IPS-NIHi7 (cell line): ENCODE results near the gene SLC17A9.

Source experiments
- DNase-seq: peaks from one replicate; pipeline ENCODE4 v3.0.0; 2012; ENCODE audit warnings: mixed read lengths; ENCODE audit errors: extremely low spot score

SLC17A9 gene, protein sequence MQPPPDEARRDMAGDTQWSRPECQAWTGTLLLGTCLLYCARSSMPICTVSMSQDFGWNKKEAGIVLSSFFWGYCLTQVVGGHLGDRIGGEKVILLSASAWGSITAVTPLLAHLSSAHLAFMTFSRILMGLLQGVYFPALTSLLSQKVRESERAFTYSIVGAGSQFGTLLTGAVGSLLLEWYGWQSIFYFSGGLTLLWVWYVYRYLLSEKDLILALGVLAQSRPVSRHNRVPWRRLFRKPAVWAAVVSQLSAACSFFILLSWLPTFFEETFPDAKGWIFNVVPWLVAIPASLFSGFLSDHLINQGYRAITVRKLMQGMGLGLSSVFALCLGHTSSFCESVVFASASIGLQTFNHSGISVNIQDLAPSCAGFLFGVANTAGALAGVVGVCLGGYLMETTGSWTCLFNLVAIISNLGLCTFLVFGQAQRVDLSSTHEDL

DNA sequence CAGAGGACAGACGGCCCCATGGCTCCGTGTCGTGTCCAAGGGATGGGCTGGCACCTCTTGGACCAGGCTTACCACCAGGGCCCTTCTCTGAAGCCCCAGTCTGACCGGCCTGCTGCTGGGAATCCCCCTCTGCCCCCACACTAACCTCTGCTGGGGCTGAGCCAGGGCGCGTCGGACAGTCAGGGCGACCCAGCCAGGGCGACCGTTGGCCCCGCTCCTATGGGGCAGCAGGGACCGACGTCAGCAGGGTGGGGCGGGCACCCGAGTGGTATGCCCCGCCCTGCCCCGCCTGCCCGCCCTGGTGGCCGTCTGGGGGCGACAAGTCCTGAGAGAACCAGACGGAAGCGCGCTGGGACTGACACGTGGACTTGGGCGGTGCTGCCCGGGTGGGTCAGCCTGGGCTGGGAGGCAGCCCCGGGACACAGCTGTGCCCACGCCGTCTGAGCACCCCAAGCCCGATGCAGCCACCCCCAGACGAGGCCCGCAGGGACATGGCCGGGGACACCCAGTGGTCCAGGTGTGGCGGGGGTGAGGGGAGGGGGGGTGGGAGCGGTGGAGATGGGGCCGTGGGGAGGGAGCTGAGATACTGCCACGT is at the start of gene SLC17A9:
Gene SLC17A9, plus strand, starts transcription at position 337 of the 595 bp plus-strand sequence. Its CDS starts 122 bp downstream, at position 459.
- DNase-seq = peak; percentile 82

DNA sequence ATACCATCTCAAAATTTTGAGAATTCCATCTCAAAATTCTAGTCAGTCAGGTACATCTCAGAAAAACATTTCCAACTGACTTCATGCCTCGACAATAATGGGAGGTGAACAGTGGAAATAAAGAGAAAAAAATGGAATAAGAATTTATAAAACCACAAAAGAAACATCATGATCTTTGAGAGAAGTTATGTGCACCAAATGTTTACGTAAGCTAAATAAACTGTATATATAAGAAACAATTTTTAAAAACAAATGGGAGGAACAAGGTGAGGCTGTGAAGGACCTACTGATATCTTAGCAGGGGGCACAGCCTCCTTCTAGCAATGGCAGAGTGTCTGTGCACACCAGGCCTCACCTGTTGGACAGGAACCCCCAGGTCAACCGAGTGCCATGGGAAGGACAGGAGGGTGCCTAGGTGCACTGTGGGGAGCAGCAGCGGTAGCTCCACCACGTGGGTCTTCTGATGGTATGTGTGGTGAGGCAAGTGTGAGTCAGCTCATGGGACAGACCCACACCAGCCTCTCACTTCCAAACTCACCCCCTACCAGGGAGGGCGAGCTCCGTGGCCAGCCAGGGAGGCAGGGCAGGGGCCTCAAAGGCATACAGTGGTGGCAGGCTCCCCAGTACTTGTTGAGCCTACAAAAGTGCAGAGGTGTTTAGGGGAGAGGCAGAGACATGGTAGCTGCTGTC is 49.4 kb upstream of the SLC17A9 start:
- DNase-seq = no peak

DNA sequence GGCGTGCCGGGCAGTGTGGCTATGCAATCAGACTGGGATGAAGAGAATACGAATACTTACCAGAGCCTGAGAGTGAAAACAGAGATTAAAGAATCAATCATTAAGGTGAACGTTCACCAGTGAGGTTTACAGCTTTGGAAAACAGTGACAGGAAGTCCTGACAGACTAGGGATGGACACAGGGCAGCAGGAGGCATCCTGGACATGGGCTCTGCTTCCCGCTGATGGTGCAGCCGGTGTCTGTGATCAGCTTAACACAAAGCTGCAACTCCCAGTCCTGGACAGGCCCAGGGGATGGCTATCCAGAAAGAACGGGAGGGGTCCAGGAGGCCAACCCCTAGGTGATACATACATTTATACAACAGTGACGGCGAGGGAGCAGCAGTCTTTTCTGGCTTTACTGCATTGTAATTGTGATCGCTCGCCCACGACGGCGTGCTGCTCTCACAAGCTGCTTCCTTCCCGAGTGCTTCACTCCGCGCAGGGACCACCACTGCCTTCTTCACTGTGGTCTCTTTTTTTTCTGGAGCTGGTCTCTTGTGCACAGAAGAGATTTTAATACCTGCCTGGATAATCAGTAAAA is 46.9 kb upstream of the SLC17A9 start:
- DNase-seq = no peak

DNA sequence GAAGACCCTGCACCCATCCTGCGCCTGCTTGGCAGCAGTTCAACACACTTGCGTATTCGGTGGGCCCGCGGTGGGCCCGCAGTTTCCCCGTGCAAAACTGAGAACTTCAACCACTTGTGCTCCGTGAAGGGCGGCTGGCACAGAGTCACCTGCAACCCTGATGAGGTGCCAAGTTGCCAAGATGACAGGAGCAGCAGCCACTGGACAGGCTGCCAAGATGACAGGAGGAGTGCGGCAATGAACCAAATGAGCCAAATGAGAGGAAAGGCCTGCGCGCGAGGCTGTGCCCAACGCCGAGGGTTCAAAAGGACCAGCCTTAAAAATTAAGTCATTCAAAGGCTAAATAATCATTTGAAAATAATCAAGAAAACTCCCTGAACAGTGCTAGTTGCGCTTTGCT is 46.3 kb upstream of the SLC17A9 start:
- no peak for DNase-seq

DNA sequence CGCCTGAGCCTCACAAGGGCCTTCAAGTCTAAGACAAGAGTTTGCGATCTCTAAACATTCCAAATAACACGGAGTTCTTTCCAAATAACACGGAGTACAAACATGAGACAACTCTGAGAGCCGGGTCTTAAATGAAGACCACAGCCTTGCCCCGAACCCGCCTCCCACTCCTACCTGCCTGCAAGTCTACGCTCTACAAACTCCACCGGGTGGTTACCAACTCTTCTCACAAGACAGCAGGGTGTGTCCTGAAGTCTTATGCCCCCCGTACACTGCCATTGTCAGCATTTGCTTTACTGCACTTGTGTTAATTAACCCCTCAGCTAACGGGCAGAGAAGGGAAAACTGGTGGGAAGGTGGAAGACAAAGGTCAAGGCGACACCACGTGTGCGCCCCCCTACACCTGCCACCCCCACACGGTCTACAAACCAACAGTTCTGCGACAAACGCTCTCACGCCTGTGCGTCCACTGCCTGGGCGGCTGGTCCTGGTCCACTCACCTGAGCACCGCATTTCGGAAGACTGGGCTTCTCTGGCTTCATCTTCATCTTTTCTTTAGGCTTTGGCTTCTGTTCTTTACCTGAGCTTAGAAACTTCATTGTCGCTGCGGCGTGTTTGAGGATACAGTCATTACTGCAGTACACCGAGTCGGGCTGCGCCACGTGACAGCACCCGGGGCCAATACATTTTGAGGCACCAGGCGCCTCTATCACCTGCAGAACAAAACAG is 45.7 kb upstream of the SLC17A9 start:
- no peak for DNase-seq

DNA sequence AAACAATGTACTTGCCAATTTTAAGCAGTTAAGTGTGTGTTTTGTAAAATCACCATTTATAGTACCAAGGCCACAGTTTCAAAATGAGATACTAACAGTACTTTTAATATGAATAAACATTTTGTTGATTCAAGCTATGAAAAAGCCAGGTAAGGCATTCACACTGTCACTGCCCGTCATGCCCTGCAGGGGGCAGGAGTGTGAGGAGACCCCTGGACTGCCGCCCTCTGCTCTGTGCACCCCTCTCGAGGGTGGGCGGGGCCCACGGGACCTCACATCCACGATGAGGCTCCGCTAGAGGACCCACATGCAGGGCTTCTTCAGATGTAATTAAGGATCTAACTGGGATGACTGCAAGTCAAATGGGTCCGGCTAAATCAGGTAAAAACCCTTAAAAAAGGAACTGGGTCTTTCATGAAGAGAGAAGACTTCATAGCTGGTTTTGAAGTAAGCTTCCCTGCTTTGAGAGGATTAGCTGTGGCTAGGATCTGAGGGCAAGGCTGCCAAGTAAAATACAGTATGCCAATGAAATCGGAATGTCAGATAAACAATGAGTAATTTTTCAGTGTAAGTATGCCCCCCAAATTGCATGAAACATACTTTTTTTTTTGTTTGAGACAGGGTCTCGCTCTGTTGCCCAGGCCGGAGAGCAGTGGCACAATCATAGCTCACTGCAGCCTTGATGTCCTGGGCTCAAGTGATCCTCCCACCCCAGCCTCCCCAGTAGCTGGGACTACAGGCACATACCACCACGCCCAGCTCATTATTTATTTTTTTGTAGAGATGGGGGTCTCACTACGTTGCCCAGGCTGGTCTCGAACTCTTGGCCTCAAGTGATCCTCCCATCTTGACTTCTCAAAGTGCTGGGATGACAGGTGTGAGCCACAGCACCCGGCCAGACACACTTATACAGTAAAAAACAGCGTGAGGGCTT is 44.9 kb upstream of the SLC17A9 start:
- DNase-seq = peak; percentile 48

DNA sequence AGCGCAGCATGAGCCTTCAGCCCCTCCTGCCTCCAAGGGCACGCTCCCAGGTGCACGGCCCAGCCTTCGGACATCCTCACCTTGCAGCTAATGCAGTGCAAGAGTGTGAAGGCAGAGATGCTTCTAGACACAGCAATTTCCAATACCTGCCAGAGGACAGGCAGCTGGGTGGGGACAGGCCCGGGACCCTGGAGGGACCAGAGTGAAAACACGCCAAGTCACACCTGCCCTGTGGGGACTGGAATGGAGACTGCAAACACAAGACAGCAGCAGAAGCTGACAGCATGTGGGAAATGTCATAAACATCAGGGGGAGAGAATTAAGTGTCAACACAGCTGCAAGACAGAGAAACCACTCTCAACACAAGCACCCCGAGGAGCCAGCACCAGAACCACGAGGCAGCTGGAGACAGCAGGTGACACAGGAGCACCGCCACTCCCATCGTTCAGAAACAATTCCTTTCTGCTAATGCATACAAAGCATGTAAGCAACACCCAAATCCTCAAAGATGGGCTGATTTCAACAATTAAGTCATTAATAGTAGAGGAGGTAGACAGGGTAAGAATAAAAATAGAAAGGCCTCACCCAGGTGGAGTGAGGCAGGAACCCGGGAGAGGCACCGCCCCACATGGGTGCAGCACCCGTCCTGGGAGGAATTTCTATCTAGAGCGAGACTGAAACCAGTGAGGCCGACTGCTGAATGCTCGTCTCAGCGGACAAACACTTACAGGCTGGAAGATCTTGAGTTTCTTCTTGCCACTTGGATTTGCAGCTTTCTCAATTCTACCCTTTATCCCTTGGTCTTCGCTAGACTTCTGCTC is 43.3 kb upstream of the SLC17A9 start:
- DNase-seq = no peak

DNA sequence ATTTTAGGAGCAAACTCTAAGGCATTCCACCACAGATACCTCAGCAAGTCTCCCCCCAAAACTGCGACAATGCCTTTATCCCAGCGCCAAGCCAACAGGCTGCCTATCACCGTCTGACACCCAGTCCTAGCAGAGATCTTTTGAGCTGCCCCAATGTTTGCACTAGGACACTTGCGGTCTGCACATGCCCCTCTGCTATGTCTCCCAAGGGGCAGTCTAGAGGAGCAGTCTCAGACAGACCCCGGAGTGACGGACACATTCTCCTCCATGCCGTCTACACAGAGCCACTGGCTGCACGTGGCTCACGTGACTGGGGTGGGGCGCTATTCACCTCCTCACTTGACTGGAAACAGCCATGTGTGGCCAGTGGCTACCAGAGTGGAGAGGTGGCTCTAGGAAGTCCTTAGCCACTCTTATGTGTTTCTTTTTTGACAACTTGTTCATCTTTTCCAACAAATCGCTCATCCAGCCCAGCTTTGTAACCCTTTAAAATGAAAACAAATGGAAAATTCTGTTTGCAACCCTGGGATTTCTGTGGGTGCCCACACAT is 42.2 kb upstream of the SLC17A9 start:
- DNase-seq = no peak

DNA sequence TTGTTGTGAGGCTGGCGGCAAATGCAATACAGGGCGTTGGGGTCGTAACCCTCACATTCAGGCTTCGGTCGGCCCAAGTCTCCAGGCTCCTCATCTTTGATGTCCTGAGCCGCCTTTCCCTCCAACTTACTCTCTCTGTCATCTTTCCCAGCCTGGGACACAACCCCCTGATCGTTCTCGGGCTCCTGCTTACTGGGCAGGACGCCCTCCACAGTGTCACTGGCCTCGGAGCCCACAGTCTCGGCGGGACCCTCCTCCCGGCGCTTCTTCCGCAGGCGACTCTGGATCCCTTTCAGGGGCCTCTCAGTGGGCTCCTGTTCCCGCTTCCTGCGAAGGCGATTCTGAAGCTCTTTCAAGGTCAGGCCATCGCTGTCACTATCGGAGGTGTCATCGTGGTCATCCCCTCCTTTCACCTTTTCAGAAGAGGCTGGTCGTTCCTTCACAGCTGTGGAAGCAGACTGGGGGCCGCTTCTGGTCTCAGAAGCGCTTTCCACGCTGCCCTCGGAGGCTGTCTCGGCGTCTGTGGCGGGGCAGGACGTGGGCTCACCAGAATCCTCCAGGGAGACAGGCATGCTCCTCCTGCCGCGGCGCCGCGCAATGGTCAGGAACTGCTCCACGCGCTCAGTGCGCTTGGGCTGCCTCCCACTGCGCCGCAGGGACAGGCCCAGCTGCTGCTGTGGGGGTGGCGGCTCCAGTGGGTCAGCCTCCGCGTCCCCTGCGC is 41.6 kb upstream of the SLC17A9 start:
- no peak for DNase-seq

DNA sequence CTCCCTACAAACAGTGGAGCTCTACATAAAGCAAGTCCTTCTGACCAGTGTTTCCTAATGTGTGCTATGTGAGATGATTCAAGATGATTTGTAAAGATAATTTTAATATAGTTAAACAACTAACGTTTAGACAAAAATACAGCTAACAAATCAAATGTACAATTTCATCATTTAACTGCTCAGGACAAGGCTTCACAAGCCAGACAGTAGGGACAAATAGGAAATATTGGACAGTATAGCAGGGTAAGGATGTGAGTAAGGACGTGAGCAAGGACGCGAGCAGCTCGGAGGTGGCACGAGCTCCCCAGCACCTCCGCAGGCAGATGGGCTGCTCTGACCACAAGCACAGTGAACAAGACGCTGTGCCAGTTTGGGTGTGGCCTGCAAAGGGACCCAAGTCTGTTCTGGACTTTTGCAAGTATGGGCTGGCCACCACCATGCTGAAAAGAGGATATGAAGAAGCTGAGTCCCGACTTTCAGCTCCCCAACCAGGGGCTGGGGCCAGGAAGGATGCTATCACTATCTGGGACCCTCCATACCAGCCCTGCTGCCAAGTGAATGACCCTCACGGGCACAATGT is 40.7 kb upstream of the SLC17A9 start:
- DNase-seq = no peak

DNA sequence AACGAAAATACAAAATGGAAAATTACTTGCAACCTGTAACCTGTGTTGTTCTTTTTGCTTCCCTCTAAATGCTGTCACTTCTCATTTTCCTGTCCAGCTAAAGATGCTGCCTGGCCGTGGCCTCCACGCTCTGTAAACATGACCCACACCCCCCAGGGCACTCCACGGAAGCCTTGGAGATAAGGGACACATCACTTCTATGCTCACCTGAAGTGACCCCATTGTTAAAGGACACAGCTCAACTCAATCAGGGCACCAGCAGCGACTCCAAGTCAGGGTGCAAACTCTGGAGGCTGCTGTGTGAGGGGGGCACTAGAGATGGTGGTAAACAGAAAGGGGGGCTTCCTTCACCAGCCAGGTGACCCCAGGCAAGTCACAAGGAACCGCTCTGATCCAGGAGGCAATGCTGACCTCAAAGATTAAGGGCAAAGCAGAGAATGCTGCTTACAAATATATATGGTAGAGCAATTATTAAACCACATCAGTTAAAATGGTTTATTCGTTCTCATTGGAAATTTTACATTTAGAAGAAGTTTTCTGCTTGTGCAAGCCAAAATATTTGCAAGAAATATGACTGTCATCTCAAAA is 39.4 kb upstream of the SLC17A9 start:
- no peak for DNase-seq

DNA sequence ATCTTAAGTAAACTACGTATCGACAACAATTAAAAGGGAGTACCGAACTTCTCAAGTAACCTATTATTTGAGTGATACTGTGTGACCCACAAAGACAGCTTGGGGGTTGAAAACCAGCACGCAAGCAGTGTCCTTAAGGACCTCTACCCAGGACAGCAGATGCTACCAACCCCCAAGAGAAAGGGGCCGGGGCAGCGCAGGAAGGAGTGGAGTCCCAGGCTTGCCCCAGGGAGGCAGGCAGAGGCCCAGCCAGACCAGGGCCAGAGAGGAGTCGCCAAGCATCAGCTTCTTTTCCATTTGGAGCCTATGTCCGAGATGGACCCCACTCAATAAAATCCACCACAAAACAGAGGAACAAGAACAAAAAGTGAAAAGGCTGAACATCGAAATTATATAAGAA is 38.1 kb upstream of the SLC17A9 start:
- DNase-seq = no peak

DNA sequence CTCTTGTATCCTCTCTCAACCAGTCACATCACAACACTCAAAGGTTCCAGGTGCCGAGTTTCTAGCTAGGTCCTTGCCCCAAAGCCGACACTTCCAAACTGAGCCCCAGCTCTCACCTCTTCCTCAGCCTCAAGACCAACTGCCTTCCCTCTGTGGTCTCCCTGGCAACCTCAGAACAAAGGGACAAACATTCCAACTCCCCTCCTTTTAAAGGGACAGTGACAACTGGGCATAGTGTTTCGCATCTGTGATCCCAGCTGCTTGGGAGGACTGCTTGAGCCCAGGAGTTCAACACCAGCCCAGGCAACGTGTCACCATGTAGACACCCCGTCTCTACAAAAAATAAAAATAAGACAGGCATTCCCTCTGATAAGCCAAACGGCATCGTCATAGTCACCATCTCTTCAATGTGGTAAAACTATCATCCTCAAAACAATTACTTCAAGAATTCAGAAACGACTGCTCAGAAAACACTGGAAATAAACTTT is 37.5 kb upstream of the SLC17A9 start:
- peak; percentile 64 for DNase-seq

DNA sequence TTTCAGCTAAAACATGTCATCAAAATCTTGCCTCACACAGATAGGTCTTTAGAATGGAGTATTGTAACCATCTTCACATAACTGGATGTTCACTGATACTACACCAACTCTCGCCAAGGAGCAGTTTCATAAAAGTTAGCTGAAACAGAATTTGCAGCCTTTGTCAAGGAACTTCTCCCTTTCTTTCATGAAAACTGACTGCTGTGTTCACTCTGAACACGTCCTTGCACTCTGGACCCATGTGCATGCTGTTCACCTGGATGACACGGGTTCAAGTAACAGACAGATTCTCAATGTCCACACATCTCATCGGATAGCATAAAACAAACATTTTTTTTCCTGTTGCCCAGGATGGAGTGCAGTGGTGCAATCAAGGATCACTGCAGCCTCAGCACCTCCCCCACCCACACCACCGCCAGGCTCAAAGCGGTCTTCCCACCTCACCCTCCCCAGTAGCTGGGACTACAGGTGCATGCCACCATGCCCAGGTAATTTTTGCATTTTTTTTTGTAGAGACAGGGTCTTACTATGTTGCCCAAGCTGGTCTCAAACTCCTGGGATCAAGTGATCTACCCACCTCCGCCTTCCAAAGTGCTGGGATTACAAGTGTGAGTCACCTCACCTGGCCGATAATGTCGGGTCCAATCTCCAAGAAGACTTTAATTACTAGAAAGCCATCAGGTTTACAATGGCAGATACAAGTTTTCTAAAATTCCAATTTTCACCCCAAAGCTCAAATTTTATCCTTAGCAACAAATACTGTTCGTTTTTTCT is 35.6 kb upstream of the SLC17A9 start:
- DNase-seq = no peak

DNA sequence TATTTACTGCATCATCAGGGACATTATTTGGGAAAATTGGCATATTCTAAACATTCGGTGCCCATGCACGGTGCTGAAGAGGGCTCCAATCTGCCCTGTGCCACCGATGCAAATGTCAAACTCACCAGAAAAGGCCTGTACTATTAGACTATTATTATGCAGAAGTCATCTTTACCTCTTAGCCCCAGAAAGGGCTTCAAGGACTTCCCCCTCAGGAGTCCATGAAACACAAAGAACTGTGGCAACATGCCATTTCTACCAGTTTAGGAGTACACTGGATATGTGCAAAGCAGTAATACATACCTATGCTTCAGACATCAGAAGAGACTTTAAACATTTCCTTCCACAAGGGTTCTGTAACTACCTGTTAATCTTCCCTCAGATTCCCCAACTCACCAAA is 34.8 kb upstream of the SLC17A9 start:
- DNase-seq = no peak

DNA sequence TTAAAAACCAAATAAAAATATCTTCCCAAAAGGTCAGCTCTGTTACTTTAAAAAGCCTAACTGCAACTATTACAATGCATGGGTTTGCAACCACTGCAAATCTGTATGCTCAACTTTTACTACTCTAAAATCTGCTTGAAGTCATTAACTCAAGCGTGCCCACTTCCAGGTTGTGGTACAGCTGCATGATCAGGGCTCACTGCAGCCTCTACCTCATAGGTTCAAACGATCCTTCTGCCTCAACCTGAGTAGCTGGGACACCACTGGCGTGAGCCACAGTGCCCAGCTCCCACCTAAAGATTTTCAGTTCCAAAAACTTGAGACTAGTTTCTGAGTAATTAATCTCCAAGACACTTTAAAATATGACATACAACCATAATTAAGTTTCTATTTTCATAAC is 34.4 kb upstream of the SLC17A9 start:
- no peak for DNase-seq

DNA sequence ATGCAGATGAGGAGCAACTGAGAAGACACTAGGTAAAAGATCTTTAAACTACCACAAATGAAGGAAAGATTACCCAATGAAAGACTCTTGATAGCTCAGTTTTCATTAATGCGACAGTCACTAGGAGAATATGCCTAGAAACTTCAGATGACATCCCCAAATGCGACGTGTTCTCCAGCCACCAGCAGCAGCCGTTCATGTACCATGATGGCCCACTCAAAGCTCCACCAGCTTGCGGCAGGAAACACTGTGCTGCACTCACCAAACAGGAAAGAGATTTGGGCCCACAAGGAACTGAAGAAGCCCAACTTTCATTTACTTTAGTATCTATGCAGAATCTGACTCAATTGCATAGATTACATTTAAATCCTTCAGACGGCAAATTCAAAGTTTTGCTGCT is 33.7 kb upstream of the SLC17A9 start:
- DNase-seq = no peak
